Mesothelial cell of epicardium (in vitro differentiated cells): ENCODE measurements around the gene OPN5. TPM values are rescaled to one million over a fixed set of nuclear protein-coding genes. Genes with fewer than 3 reads are reported as not detected.

ENCODE experiments used
- DNase-seq, 2 experiments: peaks; one replicate each; pipeline ENCODE4 v3.0.0; 2021; ENCODE audit warnings: low spot score in 2 of 2; ENCODE audit not compliant: unreplicated experiment in 2 of 2
- H3K27ac Mint-ChIP-seq: 2 replicates; pipeline ENCODE4 v1.8.0; 2021; ENCODE audit warnings: mixed read lengths
- H3K27me3 Mint-ChIP-seq: 2 replicates; pipeline ENCODE4 v1.8.0; 2021; ENCODE audit warnings: low read depth, mixed read lengths
- H3K36me3 Mint-ChIP-seq: 2 replicates; pipeline ENCODE4 v1.8.0; 2021; ENCODE audit warnings: mixed read lengths
- H3K4me1 Mint-ChIP-seq: 2 replicates; pipeline ENCODE4 v1.8.0; 2021; ENCODE audit warnings: mixed read lengths
- H3K4me3 Mint-ChIP-seq: 2 replicates; pipeline ENCODE4 v1.8.0; 2021; ENCODE audit warnings: mild to moderate bottlenecking, moderate library complexity, mixed read lengths
- H3K9me3 Mint-ChIP-seq: 2 replicates; pipeline ENCODE4 v1.8.0; 2021; ENCODE audit warnings: mixed read lengths
- total RNA-seq: library from RNA; stranded (reverse); gene quantifications from 3 replicates; pipeline ENCODE4 v1.2.1, GENCODE V29; 2021
- TF ChIP-seq, protein P1 (sequence below): fragments of 200-600 bp; sonication (generic); IDR thresholded peaks from one replicate; pipeline ENCODE4 v1.5.0; 2021; ENCODE audit warnings: antibody characterized with exemption; ENCODE audit not compliant: unreplicated experiment

Gene OPN5
- total RNA-seq, 1 donor from 2014 or later: not detected

DNA sequence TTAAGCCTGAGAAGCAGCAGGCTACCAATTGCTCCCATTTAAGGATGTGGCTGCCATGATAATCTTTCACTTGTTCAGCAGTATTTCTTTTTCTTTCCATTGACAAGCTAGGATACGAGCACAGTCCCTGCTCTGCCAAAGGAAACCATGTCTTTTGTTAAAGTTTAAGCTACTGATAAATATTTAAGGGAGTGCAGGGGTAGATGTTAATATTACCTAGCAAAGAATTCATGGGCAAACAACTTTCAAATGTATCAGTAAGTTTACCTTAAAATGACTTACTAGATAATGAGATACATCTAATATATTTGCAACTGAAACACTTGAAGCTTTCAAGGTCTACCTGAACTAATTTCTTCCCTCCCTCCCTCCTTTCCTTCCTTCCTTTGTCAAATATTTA, 77.3 kb downstream of the OPN5 start:
- H3K9me3 Mint-ChIP-seq: no peaks in the 10 kb centered on the region
- no peaks in the 10 kb centered on the region for H3K27me3 Mint-ChIP-seq
- no peak overlapping the region for H3K27ac Mint-ChIP-seq
- no peaks in the 10 kb centered on the region for H3K36me3 Mint-ChIP-seq
- peaks cover 13% of the 10 kb centered on the region for H3K4me1 Mint-ChIP-seq
- no peak for DNase-seq
- TF ChIP-seq, protein P1, sequence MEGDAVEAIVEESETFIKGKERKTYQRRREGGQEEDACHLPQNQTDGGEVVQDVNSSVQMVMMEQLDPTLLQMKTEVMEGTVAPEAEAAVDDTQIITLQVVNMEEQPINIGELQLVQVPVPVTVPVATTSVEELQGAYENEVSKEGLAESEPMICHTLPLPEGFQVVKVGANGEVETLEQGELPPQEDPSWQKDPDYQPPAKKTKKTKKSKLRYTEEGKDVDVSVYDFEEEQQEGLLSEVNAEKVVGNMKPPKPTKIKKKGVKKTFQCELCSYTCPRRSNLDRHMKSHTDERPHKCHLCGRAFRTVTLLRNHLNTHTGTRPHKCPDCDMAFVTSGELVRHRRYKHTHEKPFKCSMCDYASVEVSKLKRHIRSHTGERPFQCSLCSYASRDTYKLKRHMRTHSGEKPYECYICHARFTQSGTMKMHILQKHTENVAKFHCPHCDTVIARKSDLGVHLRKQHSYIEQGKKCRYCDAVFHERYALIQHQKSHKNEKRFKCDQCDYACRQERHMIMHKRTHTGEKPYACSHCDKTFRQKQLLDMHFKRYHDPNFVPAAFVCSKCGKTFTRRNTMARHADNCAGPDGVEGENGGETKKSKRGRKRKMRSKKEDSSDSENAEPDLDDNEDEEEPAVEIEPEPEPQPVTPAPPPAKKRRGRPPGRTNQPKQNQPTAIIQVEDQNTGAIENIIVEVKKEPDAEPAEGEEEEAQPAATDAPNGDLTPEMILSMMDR: no peak
- no peak overlapping the region for H3K4me3 Mint-ChIP-seq

DNA sequence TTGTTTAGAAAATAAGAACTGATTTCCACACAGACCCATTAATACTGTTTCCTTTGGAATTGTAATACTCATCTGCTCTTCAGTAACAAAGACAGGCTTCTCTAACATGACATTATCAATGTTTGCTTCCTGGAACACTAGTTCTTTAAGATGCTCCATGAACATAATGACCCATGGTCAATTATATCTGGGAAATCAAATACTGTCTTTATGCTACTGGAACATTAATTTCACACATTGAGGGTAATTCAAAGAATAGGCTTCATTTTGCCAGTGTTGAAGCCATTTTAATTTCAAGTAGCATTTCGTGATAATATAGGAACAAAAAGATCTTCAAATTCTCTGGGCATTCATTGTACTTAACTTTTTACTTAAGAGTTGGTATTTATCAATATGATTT, 80.9 kb downstream of the OPN5 start:
- no peak overlapping the region for H3K4me3 Mint-ChIP-seq
- H3K36me3 Mint-ChIP-seq: no peaks in the 10 kb centered on the region
- H3K27me3 Mint-ChIP-seq: peaks cover 4% of the 10 kb centered on the region
- H3K9me3 Mint-ChIP-seq: no peaks in the 10 kb centered on the region
- no peak overlapping the region for H3K27ac Mint-ChIP-seq
- no peak for DNase-seq
- peaks cover 3% of the 10 kb centered on the region for H3K4me1 Mint-ChIP-seq
- TF ChIP-seq, protein P1: no peak

DNA sequence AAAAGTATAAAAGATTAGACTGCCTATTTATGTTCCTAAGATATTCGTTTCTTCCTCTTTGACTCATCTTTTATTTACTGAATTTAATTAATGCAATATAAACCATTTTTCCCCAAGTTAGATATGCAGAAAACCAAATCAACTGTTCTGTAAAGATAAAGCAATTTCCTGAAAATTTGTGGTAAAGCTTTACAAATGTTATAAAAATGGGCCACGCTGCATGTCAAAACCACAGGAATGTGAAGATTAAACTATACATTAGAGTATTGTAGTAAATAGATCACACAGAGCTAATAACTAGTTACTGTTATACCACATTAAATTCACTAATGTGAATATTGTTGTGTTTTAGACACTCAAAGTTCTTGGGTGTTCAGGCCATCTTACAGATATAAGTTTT, 83.4 kb downstream of the OPN5 start:
- TF ChIP-seq, protein P1: no peak
- DNase-seq: no peak
- no peak overlapping the region for H3K4me3 Mint-ChIP-seq
- H3K27me3 Mint-ChIP-seq: peaks cover 4% of the 10 kb centered on the region
- H3K27ac Mint-ChIP-seq: no peak overlapping the region
- peaks cover 3% of the 10 kb centered on the region for H3K4me1 Mint-ChIP-seq
- no peaks in the 10 kb centered on the region for H3K9me3 Mint-ChIP-seq
- H3K36me3 Mint-ChIP-seq: no peaks in the 10 kb centered on the region

DNA sequence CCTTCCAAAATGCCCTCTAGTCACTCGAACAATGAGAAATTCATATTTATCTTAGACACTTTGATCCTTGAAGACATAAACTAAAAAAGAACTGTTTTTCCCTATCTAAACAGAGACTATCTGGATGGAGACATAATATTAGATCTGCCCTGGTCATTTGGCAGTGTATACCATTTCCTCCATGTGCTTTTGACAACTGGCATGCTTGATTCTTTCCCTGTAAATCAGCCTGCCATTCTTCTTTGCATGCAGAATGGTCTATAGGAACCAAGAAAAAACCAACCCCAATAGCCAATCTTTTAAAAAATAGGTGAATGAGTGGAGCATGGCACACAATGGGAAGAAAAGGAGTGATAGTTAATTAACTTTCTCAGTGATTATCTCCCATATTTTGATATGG, 93.8 kb downstream of the OPN5 start:
- H3K9me3 Mint-ChIP-seq: peaks cover 5% of the 10 kb centered on the region
- no peaks in the 10 kb centered on the region for H3K36me3 Mint-ChIP-seq
- no peaks in the 10 kb centered on the region for H3K4me1 Mint-ChIP-seq
- DNase-seq: no peak
- no peak overlapping the region for H3K4me3 Mint-ChIP-seq
- peaks cover 14% of the 10 kb centered on the region for H3K27me3 Mint-ChIP-seq
- TF ChIP-seq, protein P1: no peak
- no peak overlapping the region for H3K27ac Mint-ChIP-seq

Other genes starting within 250 kb of the OPN5 start
- gene ADGRF4, start 83.5 kb upstream of the OPN5 start, total RNA-seq: 1.1 to 1.3 TPM (median 1.2 TPM) in 3 replicates